OCI-LY7 (cell line): Measurements from ENCODE around the gene KMT2B. TPM values are rescaled to one million over a fixed set of nuclear protein-coding genes. Genes with fewer than 3 reads are reported as not detected.

Experiments
- BruUV-seq: library from RNA; stranded (reverse); fragments of 400-500 nt; replicated peaks from 2 replicates; lab custom pipeline; 2021; lab: Mats Ljungman, UMichigan
- CTCF ChIA-PET: fragments of 300-600 bp; sonication (Branson Sonifier 250); formaldehyde crosslinking; loops from one replicate; lab custom pipeline; 2022; ENCODE audit warnings: antibody characterized with exemption; ENCODE audit not compliant: unreplicated experiment; lab: Charles Lee
- POLR2A ChIA-PET: fragments of 300-600 bp; sonication (Branson Sonifier 250); formaldehyde crosslinking; loops from one replicate; lab custom pipeline; 2022; ENCODE audit warnings: antibody characterized with exemption; lab: Charles Lee
- DNase-seq: peaks from one replicate; pipeline ENCODE4 v3.0.0-alpha.2; 2015; ENCODE audit warnings: low spot score
- H2AFZ ChIP-seq: fragments of 200-600 bp; sonication (generic), shearing (Covaris generic); 2 replicates; pipeline ENCODE4 v1.6.1; 2014; ENCODE audit warnings: mild to moderate bottlenecking, antibody characterized with exemption, low read length, moderate library complexity
- H3K27ac ChIP-seq: fragments of 200-600 bp; sonication (generic); 2 replicates; pipeline ENCODE4 v1.5.1; 2014; ENCODE audit warnings: mixed run types, low read depth, mild to moderate bottlenecking, moderate library complexity, low read length, inconsistent platforms; ENCODE audit not compliant: poor library complexity, severe bottlenecking
- H3K36me3 ChIP-seq: fragments of 200-600 bp; sonication (generic); 2 replicates; pipeline ENCODE4 v1.6.1; 2014; ENCODE audit warnings: mild to moderate bottlenecking, antibody characterized with exemption, low read length, moderate library complexity, mixed read lengths; ENCODE audit not compliant: insufficient read depth
- H3K4me1 ChIP-seq: fragments of 200-600 bp; sonication (generic); 2 replicates; pipeline ENCODE4 v1.5.1; 2014; ENCODE audit warnings: mild to moderate bottlenecking, low read length; ENCODE audit not compliant: insufficient read depth, poor library complexity, severe bottlenecking
- H3K4me2 ChIP-seq: fragments of 200-600 bp; sonication (generic); 2 replicates; pipeline ENCODE4 v1.6.1; 2014; ENCODE audit warnings: mild to moderate bottlenecking, low read length
- H3K4me3 ChIP-seq: fragments of 200-600 bp; sonication (generic); 2 replicates; pipeline ENCODE4 v1.5.1; 2014; ENCODE audit warnings: mild to moderate bottlenecking, low read depth, low read length; ENCODE audit not compliant: poor library complexity, severe bottlenecking
- H3K79me2 ChIP-seq: fragments of 200-600 bp; sonication (generic); 2 replicates; pipeline ENCODE4 v1.6.1; 2016; ENCODE audit warnings: low read depth, mild to moderate bottlenecking, low read length, moderate library complexity, mixed read lengths; ENCODE audit not compliant: insufficient read depth
- H3K9me2 ChIP-seq: fragments of 200-600 bp; sonication (generic); 2 replicates; pipeline ENCODE4 v1.6.1; 2016; ENCODE audit warnings: mild to moderate bottlenecking, low read length, mixed read lengths; ENCODE audit not compliant: insufficient read depth
- H3K9me3 ChIP-seq: fragments of 200-600 bp; sonication (generic); 2 replicates; pipeline ENCODE4 v1.6.1; 2014; ENCODE audit warnings: mild to moderate bottlenecking, mixed run types, low read length, mixed read lengths
- H4K20me1 ChIP-seq: fragments of 200-600 bp; sonication (generic); 2 replicates; pipeline ENCODE4 v1.6.1; 2014; ENCODE audit warnings: mild to moderate bottlenecking, antibody characterized with exemption, low read length, moderate library complexity, mixed read lengths; ENCODE audit not compliant: insufficient read depth
- CTCF ChIP-seq: fragments of 200-600 bp; sonication (generic); conservative IDR thresholded peaks from 2 replicates; pipeline ENCODE4 v1.5.1; 2014; ENCODE audit warnings: mild to moderate bottlenecking, antibody characterized with exemption, low read length, moderate library complexity, mixed read lengths
- EZH2phosphoT487 ChIP-seq: fragments of 200-600 bp; sonication (generic); IDR thresholded peaks from 2 replicates; pipeline ENCODE4 v1.6.1; 2018; ENCODE audit warnings: low read depth, borderline replicate concordance, mild to moderate bottlenecking, mixed run types, antibody characterized with exemption, low read length, moderate library complexity, mixed read lengths
- intact Hi-C: fragments of 100-400 bp; cut with micrococcal nuclease; formaldehyde crosslinking; loops from one replicate; pipeline ENCODE4 v1.10.0; 2022; ENCODE audit not compliant: unreplicated experiment
- total RNA-seq, 2 experiments: library from RNA; depleted of rRNA in 1 of 2; stranded (reverse); fragments of >200 nt in 1 of 2; shearing (Covaris generic) in 1 of 2; gene quantifications; 2 replicates each; pipeline ENCODE4 v1.2.3, GENCODE V29; 2014 to 2022

KMT2B gene
- total RNA-seq, 2 experiments from 2014 or later = 25.2 to 56.2 TPM

DNA sequence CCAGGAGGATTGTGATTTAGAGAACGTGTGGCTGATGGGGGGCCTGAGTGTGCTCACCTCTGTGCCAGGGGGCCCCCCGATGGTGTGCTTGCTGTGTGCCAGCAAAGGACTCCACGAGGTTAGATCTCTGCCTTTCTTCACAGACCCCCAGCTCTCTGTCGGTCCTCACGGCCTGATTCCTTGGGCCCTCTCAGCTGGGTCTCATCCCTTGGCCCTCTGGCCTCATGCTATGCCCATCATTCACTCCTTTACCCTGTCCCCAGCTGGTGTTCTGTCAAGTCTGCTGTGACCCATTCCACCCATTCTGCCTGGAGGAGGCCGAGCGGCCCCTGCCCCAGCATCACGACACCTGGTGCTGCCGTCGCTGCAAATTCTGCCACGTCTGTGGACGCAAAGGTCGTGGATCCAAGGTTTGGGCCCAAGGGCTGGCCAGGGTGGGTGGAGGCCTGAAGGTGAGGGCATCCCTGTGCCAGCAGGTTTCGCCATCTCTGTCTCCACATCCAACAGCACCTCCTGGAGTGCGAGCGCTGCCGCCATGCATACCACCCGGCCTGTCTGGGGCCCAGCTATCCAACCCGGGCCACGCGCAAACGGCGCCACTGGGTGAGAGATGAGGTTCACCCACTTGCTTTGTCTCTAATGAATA is 7.5 kb downstream of the KMT2B start:
- no TSS peak for BruUV-seq
- Histone ChIP-seq H2AFZ (no peak overlapping the region), H3K4me2 (no peak overlapping the region), H3K79me2 (no peaks in the 10 kb centered on the region), H3K27ac (no peak overlapping the region), H3K9me2 (no peaks in the 10 kb centered on the region), H3K4me1 (no peaks in the 10 kb centered on the region), H3K36me3 (peaks cover 93% of the 10 kb centered on the region), H3K9me3 (no peaks in the 10 kb centered on the region), H3K4me3 (no peak overlapping the region), H4K20me1 (no peaks in the 10 kb centered on the region)
- DNase-seq = no peak
- no peak for TF ChIP-seq EZH2phosphoT487
- TF ChIP-seq CTCF = no peak
- intact Hi-C loops = no loop called here
- POLR2A ChIA-PET = no interaction called here
- CTCF ChIA-PET = no interaction called here

GRCh38 chr19:35727053-35727955 is 9.5 kb downstream of the KMT2B start:
- intact Hi-C loops = no loop called here
- H3K4me2 ChIP-seq = no peak overlapping the region
- no peaks in the 10 kb centered on the region for H3K9me2 ChIP-seq
- H3K36me3 ChIP-seq = peaks cover 98% of the 10 kb centered on the region
- BruUV-seq = TSS peak; percentile 24
- H3K27ac ChIP-seq = no peak overlapping the region
- H3K9me3 ChIP-seq = no peaks in the 10 kb centered on the region
- TF ChIP-seq CTCF = no peak
- no peak for TF ChIP-seq EZH2phosphoT487
- DNase-seq = no peak
- no peak overlapping the region for H2AFZ ChIP-seq
- H3K4me3 ChIP-seq = no peak overlapping the region
- H4K20me1 ChIP-seq = no peaks in the 10 kb centered on the region
- ChIA-PET CTCF (no interaction called here), POLR2A (no interaction called here)
- H3K79me2 ChIP-seq = no peaks in the 10 kb centered on the region
- no peaks in the 10 kb centered on the region for H3K4me1 ChIP-seq
